ENCODE data around the gene NARS2.
"Not testable (repeated sequence)": the region's sequence is repeated elsewhere in the genome, so short reads cannot be mapped to it uniquely, and the experiment has no call there.

Gene NARS2

DNA sequence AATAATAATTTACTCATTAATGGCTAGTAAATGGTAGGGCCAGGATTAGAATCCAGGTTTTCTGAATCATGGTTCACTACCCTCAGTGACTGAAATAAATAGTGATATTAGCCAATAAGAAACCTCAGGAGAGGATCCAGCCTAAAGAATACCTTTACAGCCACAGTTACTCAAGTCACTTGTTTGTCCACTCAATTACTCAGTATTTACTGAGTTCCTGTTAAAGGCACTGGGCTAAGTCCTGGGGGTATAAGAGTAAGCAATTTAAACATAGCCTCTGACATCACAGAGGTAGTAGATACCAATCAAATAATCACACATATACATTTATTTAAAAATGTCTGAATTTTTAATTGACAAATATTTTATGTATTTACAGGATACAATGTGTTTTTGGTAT is 100.2 kb downstream of the NARS2 start:
- DNase-seq = no peak

DNA sequence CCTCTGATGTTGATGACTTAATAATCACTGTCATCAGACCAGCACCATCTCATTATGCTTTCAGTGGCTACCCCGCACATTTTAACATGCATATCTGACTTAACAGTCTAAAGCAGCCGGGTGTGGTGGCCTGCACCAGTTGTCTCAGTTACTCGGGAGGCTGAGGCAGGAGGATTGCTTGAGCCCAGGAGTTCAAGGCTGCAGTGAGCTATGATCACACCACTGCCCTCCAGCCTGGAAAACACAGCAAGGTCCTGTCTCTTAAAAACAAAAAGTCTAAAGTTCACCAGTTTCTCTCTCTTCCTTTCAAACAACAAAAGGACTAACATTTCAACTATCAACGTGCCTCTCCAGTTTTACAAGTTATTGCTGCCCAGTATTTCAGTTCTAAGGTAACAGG is 101.8 kb downstream of the NARS2 start:
- no peak for DNase-seq

DNA sequence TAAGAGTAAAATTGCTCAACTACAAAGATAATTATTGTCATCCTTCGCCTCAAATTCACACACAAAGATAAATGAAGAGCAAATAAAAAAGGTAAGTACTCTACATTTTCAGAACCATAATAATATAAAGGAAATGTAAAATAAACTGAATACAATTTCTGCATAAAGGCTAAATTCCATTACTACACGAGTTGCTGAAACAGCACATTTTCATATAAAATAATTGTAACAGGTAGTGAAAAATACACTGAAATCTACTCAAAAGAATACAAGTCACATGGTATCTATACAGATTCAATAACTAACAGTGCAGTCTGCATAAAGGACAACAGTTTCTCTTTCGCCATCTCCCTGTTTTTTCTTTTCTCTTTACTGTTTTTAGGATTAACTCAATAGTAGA is 102.3 kb downstream of the NARS2 start:
- DNase-seq = no peak

DNA sequence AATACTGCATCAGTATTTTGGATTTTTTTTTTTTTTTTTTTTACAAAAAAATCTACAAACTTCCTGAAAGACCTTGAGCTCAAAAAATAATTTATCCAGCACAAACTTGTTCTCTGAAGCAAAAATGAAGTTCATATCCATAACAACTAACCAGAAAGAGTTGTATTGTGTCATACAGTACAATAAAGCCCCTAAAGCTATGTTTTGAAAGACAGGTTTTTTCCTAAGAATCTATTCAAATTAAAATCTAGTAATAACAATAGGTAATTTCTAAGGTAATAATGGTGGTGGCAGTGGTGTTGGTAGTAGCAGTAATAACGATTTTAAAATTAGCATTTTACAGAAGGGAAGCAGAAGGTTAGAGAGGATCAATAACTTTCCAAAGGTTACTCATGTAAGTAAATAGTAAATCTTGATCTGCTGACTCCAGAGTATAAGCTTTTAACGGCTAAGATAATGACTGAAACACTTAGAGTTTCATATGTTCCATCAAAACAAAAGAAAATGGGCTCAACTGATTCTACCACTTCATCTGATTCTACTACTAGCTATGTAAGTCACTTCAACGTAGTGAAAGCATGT is 103.7 kb downstream of the NARS2 start:
- DNase-seq = no peak

DNA sequence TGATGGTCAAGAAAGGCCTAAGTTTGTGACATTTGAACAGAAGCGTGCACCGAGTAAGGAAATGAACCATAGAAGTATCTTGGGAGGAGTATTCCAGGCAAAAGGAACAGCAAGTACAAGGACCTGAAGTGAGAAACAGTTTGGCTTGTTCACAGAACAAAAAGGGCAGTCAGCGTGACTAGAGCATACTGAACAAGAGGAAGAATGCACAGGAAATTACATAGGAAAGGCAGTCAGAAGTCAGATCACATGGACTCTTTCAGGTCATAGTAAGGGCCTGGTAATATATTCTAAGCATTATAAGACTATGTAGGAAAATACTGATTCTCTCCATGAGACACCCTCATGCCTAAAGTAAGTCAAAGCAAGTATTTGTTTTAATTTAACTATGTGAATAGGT is 104.8 kb downstream of the NARS2 start:
- DNase-seq = no peak

DNA sequence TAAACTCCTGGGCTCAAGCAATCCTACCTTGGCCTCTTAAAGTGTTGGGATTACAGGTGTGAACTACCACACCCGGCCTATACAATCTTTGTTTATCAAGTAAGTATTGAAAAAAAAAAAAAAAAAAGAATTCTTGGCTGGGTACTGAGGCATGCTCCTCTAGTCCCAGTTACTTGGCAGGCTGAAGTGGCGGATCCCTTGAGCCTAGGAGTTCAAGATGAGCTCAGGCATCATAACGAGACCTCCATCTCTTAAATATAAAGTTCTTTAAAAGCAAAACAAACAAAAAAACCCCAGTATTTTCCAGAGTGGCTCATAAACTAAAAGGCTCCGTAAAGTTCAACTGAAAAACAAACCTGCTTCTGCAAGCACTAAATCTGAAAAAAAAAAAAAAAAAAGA is 106.7 kb downstream of the NARS2 start:
- DNase-seq = no peak

DNA sequence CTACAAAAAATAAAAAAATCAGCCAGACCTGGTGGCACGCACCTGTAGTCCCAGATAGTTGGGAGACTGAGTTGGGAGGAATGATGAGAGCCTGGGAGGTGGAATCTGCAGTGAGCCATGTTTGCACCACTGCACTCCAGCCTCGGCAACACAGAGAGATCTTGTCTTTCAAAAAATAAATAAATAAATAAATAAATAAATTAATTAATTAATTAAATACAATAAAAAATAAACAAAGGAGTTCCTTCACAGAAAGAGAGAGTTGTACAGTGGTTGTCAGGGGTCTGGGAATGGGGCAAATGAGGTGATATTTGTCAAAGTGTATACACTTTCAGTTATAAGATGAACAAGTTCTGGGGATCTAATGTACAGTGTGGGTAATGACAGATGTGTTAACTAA is 107.3 kb downstream of the NARS2 start:
- DNase-seq = no peak

DNA sequence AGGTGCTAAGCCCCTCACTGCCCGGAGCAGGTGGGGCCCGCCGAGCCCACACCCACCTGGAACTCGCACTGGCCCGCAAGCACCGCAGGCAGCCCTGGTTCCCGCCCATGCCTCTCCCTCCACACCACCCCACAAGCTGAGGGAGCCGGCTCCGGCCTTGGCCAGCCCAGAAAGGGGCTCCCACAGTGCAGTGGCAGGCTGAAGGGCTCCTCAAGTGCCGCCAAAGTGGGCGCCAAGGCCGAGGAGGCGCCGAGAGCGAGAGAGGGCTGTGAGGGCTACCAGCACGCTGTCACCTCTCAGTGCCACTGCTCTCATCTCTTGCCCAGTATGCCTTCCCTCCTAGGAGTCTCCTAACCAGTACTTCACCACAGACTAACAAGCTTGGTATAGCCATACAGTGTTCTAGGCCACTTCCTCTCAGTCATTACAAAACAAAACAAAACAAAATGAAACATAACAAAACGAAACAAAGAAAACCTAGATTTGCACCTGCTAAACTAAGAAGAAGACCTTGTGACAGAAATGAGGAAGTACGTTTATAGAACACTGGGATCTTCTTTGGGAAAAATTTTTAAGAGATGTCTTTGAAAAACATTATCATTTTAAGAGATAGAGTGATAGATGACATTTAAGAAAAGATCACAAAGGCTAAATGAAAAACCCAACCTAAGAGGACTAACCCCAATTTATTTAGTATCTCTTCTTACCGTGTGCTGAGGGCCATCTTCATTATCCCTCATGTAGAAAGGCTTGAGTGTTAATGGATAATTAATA is 109.3 kb downstream of the NARS2 start:
- DNase-seq = no peak

DNA sequence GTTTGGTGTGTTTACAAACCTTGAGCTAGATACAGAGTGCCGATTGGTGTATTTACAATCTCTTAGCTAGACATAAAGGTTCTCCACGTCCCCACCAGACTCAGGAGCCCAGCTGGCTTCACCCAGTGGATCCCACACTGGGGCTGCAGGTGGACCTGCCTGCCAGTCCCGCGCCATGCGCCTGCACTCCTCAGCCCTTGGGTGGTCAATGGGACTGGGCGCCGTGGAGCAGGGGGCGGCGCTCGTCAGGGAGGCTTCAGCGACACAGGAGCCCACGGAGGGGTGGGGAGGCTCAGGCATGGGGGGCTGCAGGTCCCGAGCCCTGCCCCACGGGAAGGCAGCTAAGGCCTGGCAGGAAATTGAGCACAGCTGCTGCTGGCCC is 109.9 kb downstream of the NARS2 start:
- DNase-seq = not testable (repeated sequence)

DNA sequence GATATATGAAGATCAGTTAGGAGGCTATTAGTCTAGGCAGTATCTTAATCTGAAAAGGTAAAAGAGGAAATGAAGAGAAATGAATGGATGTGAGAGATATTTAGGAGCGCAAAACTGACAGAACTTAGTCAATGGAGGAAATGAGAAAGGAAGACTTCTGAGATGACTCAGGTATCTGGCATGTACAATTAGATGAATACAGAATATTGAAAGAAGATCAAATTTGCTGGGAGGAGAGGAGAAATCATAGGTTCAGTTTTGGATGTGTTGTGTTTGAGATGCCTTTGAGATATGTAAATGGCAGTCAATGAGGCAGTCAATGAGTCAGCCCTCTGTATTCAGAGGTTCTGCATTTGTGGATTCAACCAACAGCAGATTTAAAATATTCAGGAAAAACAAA is 114.2 kb downstream of the NARS2 start:
- DNase-seq = no peak

DNA sequence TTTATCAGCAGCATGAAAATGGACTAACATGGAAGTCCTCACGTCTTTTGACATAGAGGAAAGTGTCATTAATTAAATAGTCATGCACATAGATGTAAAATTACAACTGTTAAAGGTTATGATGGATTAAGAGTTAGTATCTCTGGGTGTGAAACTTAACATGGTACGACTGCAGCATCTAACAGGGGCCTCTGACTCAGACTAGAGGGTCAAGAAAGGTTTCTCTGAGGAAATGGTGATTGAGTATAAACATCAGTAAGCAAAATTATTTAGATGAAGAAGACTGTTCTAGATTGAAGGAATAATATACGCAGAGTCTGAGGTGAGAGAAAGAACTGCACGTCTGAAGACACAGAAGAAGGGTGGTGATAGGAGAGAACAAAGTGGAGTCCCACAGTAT is 114.9 kb downstream of the NARS2 start:
- no peak for DNase-seq

DNA sequence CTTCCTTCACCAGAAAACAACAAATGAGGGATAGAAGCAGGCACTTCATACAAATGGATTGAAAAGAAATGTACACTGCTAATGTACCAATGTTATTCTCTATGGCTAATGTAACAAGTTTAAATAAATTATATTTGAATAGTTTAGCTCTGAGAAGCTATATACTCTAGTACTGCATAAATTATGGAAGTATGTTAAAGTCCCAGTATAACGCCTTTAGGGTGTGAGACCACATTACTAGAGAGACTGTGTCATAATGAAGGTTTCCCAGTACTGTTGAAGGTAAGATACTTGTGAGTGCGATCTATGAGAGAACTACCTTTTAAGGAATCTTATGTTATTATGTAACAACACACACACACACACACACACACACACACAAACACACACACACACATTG is 117.2 kb downstream of the NARS2 start:
- DNase-seq = no peak

DNA sequence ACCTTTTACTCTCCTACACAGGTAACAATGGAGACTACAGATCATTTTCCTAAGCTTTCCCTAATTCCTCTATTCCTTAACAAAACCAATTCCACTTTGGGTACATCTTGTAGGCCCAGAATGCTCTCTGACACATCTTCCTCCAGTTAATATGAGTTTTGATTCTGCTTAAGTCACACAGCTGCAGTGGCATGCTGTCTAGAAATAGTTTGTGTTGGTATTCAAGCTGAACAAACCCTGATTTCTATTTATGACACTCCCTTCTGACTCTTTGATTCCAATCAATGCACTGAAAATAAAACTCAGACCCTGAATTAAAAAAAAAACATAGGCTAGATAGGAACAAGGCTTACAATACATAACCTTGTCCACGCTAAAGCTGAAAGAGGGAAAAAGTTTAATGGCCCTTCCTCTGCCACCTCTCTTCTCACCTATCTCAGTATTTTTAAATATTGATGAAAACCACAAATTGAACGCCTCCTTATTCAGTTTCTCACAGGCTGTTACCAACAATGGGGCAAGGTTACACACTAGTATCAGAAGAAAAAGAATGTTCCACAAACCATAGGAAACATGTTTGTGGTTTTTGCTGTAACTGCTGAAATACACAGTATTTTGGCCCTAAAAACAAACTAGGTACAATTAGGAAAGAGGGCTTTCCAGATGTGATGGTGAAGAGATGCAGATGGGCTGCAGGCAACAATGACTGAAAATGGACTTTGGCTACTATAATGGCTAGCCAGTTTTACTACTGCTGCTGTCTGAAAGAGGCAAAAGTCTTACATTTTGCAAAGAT is 121.3 kb downstream of the NARS2 start:
- DNase-seq = no peak

DNA sequence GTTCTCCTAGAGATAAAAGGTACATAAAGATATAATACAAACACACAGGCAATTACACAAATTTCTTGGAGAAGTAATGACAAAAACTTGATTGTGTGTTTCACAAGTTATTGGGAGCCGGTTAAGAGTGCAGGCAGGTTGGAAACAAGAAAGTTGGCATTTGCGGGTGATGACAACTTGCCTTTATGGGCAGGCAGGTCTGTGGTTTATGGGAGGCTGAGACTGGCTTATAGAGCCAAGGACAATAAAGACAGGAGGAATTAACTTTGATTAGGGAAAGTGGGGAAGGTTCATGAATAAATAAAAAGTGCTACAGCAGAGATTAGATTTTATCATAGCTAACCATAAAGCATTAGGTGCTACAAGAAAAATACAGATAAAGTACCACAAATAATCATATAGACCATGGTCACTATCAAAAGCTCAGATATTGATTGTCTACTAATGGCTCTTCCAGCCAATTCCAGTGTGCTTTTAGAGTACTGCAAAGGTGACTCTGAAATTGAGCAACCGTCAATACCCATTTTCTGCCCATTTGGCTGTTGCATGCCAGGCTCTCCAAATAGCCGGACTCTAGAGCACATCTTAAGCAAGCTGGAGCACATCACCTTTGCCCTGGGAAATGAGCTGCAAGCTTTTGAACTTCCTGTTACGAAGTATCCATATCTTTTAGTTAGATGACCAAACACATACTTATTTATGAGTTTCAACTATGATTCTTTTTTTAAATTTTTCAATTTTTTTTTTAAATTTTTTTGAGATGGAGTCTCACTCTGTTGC is 123.1 kb downstream of the NARS2 start:
- DNase-seq = no peak

DNA sequence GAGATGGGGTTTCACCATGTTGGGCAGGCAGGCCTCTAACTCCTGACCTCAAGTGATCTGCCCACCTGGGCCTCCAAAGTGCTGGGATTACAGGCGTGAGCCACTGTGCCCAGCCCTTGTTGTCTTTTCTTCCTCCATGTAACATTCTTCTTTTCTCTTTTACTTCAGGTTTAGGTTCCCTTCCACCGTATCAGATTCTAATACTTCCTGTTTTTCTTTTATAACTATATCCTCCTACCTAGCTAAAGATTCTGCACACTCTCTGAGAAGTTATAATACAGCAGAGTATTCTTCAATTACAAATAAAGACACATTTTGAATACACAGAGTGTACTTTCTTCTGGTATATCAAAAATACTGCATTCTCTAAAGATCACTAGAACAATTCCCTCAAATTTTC is 123.8 kb downstream of the NARS2 start:
- no peak for DNase-seq

DNA sequence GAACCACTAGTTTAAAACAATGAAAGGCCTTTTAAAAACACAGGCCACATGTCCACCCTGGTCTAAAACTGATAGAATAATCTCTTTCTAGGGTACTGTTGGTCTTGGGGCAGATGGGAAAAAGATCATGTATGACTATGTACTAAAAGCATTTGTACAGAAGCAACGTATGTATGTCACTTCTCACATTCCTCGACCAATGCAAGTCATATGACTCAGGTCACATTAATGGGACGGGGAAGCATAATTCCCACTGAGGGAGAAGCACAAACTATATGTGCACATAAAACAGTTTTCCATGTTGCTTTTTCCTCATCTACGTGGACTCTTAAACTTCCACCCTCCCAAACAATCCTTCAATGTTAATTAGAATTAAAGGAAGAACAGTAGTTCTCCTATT is 124.8 kb downstream of the NARS2 start:
- DNase-seq = no peak

DNA sequence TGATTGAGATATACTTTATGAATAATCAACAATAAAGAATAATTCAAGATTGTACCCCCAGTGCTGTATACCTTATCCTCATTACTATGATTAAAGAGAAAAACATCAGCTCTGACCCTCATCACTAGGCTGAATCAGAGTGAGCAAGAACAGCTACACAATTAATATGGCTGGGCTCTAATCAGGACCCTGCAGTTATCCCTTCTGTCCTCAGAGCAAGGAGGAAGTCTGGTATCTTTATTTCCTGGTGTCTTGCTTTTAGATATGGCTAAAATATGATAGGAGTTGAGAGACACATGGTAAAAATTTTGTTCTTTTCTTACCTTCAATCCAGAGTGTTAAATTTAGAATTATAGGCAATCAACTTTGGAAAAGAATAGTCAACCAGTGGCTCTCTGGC is 128.5 kb downstream of the NARS2 start:
- DNase-seq = no peak

DNA sequence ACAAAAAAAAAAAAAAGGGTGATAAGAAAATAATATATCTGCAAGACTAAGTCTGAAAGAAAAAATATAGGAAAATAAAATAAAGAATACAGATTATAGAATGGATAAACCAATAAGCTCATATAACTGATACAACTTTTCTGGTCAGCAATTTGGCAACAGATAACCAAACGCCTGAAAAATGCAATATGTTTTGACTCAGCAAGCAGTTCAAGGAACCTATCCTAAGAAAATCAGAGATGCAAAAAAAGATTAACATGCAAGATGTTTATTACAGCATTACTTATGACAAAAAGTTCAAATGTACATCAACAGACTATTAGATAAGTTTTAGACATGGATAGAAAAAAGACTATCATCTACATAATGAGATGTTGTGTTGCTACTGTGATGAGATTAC is 129.9 kb downstream of the NARS2 start:
- no peak for DNase-seq

DNA sequence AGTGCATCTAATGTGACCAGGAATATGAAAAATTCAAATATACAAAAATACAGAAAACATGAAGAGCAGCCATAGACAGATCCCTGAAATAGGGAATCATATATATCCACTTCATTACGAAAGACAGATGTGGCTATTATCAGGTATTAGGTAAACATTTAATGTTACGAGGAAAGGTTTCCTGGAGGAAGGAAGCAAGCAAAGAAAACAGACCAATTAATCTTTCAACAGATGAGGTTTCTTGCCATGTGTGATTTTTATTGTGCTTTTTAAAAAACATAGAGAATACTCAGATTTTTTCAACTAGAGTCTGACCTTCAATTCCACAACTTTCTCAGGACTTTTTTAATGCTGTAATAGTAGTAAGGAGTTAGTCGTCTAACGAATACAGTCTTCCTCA is 132.7 kb downstream of the NARS2 start:
- DNase-seq = no peak

DNA sequence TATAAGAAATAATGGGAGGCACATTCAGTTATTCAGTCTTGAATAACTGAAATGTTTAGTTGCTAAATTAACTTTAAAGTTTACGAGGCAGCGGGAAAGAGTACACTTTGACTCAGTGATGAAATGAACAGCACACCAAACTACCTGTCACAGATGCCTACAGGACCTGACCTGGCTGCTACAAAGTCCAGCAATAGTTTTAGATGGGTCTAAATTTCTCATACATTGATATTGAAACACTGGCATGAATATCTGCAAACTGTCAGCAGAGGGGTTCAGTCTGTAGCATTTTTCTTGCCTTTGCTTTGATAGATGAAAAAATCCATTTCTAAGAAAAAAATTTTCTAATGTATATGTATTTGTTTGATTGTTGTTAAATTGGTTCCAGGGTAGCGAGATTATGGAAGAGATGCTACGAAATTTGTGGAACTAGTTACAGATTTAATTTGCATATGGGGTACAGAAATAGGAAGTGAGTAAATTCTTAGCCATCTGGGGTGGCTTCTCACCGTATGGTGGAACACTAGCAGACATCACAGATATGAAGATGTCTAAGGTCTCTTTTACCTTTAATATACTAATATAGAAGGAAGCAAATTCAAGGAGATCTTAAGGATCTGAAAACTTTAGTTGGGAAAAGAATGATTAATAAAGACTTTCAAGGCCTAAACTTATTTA is 136.2 kb downstream of the NARS2 start:
- DNase-seq = no peak

DNA sequence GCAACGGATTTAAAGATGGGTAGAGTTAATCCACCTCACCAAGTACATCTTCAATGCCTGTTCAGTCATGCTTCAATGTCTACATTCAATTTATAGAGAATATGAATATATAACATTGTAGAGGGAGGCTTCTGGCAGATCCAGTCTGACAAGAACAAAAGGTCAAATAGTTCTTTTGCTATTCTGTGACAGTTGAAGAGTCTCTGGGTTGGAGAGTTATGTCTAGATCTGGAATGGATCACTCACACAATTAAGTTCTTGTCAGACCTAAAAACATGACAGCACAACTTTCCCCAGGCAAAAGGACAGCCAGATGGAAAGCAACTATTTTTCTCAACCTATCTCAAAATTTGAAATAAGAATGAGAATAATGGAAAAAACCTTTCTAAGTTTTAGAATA is 141.7 kb downstream of the NARS2 start:
- DNase-seq = no peak

DNA sequence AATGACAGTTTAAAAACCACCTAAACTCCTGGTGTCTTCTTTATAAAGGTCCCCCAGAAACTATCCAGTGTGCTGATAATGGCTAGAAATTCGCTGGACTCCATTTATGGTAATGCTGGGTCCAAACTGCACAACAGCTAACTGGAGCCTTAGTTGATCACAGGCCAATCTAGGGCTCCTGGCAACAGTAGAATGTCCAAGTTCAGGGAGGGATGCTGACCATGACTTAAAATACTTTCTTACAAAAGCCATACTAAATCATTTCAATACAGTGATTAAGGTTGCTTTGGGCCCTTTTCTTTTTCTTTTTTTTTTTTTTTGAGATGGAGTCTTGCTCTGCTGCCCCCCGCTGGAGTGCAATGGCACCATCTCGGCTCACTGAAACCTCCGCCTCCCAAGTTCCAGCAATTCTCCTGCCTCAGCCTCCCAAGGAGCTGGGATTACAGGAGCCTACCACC is 142.6 kb downstream of the NARS2 start:
- no peak for DNase-seq

DNA sequence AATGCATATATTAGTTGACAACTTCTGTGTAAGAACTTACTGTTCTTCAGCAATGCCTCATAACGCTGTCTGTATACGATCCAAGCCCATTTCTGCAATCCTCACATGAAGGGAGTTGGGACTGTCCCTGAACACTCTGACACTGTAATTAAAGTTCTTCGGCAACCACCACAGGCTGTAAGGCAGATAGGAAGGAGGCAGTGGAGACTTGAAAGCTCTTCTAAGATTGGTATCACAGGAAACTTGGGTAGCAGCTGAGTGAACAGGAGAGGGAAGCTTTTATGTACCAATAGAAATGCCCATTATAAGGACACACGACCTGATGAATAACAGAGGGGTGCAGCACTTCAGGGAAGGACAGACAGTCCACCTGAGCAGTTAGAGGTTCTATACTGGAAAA is 145.0 kb downstream of the NARS2 start:
- DNase-seq = no peak
